Measurements from ENCODE around the gene TARM1.
A peak's percentile ranks its signal among the peaks of the same experiment; 100 is the strongest.

TARM1 gene

GRCh38 chr19:54029930-54030490 lies 51.2 kb downstream of the TARM1 start:
- peak; percentile 48 for DNase-seq

- no peak for DNase-seq
These were observed 51.9 kb downstream of the TARM1 start for GRCh38 chr19:54029301-54029700.

- no peak for DNase-seq
These were observed 54.5 kb downstream of the TARM1 start for GRCh38 chr19:54026656-54027055.

GRCh38 chr19:54024660-54025059 lies 56.5 kb downstream of the TARM1 start:
- DNase-seq, result no peak

GRCh38 chr19:54023191-54023590 lies 58.0 kb downstream of the TARM1 start:
- no peak for DNase-seq

- no peak for DNase-seq
These were observed 59.2 kb downstream of the TARM1 start for GRCh38 chr19:54021932-54022331.

GRCh38 chr19:54021363-54021762 lies 59.8 kb downstream of the TARM1 start:
- DNase-seq, result no peak
